ENCODE data around the gene CDH23.

Gene CDH23

GRCh38 chr10:71746344-71747037, 349.8 kb downstream of the CDH23 start:
- in situ Hi-C loops (cut with MboI; ENCODE audit: low sequenced_read_pairs), result no loop called here

GRCh38 chr10:71747039-71747531, 350.4 kb downstream of the CDH23 start:
- in situ Hi-C loops (cut with MboI; ENCODE audit: low sequenced_read_pairs), result no loop called here

GRCh38 chr10:71747551-71748523, 351.1 kb downstream of the CDH23 start:
- in situ Hi-C loops (cut with MboI; ENCODE audit: low sequenced_read_pairs), result no loop called here

- in situ Hi-C loops (cut with MboI; ENCODE audit: low sequenced_read_pairs), result no loop called here
These were observed 352.0 kb downstream of the CDH23 start for GRCh38 chr10:71748671-71749191.

GRCh38 chr10:71749396-71749795, 352.7 kb downstream of the CDH23 start:
- in situ Hi-C loops (cut with MboI; ENCODE audit: low sequenced_read_pairs), result no loop called here

- in situ Hi-C loops (cut with MboI; ENCODE audit: low sequenced_read_pairs), result no loop called here
These were observed 353.6 kb downstream of the CDH23 start for GRCh38 chr10:71750124-71750841.

- in situ Hi-C loops (cut with MboI; ENCODE audit: low sequenced_read_pairs), result no loop called here
These were observed 354.3 kb downstream of the CDH23 start for GRCh38 chr10:71750986-71751385.

- in situ Hi-C loops (cut with MboI; ENCODE audit: low sequenced_read_pairs), result no loop called here
These were observed 354.9 kb downstream of the CDH23 start for GRCh38 chr10:71751515-71752224.

- in situ Hi-C loops (cut with MboI; ENCODE audit: low sequenced_read_pairs), result no loop called here
These were observed 355.8 kb downstream of the CDH23 start for GRCh38 chr10:71752391-71753090.

- in situ Hi-C loops (cut with MboI; ENCODE audit: low sequenced_read_pairs), result no loop called here
These were observed 356.6 kb downstream of the CDH23 start for GRCh38 chr10:71753091-71753959.

- in situ Hi-C loops (cut with MboI; ENCODE audit: low sequenced_read_pairs), result no loop called here
These were observed 357.3 kb downstream of the CDH23 start for GRCh38 chr10:71753960-71754505.

GRCh38 chr10:71754562-71754961, 357.8 kb downstream of the CDH23 start:
- in situ Hi-C loops (cut with MboI; ENCODE audit: low sequenced_read_pairs), result no loop called here

GRCh38 chr10:71755179-71755879, 358.6 kb downstream of the CDH23 start:
- in situ Hi-C loops (cut with MboI; ENCODE audit: low sequenced_read_pairs), result no loop called here

- in situ Hi-C loops (cut with MboI; ENCODE audit: low sequenced_read_pairs), result no loop called here
These were observed 359.8 kb downstream of the CDH23 start for GRCh38 chr10:71756311-71757191.

GRCh38 chr10:71757399-71757922, 360.7 kb downstream of the CDH23 start:
- in situ Hi-C loops (cut with MboI; ENCODE audit: low sequenced_read_pairs), result no loop called here

- in situ Hi-C loops (cut with MboI; ENCODE audit: low sequenced_read_pairs), result no loop called here
These were observed 364.4 kb downstream of the CDH23 start for GRCh38 chr10:71761105-71761511.
